GM19397 (cell line): ENCODE data around the gene DENND5A.

ENCODE experiments used
- ATAC-seq: cut with Tn5 transposase; IDR thresholded peaks from one replicate; pipeline ENCODE4 v1.9.1; 2021; ENCODE audit warnings: mild to moderate bottlenecking, moderate library complexity; ENCODE audit not compliant: unreplicated experiment

Gene DENND5A

DNA sequence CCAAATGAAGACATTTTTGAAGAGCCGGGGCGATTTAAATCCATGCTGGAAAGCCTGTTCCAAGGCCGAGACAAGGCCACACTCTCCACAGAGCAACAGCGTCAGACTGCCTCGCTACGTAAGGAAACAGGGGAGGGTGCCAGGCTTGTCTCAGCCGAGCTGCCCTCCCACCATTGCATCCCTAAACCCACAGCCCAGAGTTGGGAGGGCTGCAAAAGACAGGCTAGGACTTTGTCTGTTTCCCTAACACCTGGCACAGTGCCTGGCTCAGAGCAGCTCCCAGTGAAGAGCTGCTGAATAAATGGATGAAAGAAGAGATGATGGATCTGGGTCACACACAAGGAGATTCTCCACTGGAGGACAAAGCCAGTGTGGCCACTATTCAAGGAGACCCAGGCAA, 122.4 kb downstream of the DENND5A start:
- no peak for ATAC-seq

DNA sequence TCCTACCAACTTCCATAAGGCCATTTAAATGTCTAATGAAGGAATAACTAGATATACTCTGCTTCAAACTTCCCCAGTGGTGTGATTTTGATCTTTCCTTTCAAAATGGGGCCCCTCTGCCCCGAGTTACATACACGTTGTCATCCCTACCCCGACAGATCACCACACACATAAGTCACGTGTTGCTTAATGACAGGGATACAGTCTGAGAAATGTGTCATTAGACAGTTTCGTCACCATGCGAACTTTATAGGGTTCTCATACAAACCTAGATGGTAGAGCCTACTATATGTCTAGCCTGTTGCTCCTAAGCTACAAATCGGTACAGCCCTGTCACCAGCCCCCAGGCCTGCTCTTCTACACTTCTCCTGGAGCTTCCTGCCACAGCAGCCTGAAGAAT, 124.0 kb downstream of the DENND5A start:
- no peak for ATAC-seq

- no peak for ATAC-seq
These were observed 125.4 kb downstream of the DENND5A start for GRCh38 chr11:9139628-9140357.

- ATAC-seq, result no peak
These were observed 126.3 kb downstream of the DENND5A start for GRCh38 chr11:9138612-9139579.

DNA sequence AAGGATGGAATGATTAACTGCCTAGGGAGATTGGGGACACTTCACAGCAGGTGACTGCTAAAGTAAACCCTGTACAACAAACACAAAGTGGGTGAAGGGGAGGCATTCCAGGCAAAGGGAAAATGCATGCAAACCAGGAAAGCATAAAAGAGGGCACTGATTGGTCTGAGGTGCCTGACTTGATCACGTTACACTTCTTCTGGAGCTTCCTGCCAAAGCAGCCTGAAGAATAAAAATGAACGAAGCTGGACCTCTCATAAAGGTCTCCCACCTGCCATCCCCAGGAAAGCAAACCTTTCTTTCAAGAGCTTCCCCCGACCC, 127.1 kb downstream of the DENND5A start:
- no peak for ATAC-seq

GRCh38 chr11:9137293-9138132, 127.6 kb downstream of the DENND5A start:
- ATAC-seq, result peak; percentile 90

DNA sequence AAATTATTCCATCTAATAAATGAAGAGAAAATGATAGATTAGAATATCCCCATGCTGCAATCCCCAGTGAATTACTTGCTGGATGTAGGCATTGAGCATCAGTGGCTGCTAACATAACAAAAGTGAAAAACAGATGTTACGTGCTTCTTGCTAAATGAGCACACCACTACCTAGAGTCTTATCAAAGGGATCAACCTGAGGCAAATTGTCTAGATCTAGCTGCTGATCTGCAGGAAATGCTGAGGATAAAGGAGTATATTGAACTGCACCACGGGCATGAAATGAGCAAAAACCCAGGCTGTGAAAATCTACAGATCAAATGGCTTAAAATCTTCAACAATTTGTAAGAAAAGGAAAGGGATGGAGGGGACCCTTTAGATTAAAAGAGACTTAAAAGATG, 128.4 kb downstream of the DENND5A start:
- ATAC-seq, result no peak

- ATAC-seq, result no peak
These were observed 131.2 kb downstream of the DENND5A start for GRCh38 chr11:9133956-9134355.

DNA sequence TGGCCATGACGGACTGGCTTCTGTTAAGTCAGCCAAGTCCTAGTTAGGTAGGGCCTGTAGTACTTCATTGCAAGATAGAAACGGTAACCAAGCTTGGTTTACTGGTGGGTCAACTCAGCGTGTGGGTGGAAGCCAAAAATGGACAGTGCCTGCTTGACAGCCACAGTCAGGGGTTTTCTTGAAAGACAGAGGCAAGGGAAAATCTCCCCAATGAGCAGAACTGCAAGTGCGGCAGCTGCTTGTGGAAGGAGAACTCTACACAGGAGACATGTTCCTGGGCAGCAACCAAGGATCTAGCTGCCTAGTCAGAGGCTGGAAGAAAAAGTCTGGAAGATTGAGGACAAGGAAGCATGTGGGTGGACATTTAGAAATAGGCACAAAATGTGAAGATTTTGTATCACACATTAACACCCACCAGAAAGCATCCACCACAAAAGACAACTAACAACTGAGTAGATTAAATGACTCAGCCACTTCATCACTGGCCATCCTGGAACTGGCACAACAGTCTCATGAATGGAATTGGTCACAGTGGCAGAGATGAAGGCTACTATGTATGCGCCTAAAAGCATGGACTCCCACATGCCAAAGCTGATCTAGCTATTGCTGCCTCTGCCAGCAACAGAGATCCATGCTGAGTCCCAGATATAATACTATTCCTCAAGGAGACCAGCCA, 132.8 kb downstream of the DENND5A start:
- ATAC-seq, result no peak

DNA sequence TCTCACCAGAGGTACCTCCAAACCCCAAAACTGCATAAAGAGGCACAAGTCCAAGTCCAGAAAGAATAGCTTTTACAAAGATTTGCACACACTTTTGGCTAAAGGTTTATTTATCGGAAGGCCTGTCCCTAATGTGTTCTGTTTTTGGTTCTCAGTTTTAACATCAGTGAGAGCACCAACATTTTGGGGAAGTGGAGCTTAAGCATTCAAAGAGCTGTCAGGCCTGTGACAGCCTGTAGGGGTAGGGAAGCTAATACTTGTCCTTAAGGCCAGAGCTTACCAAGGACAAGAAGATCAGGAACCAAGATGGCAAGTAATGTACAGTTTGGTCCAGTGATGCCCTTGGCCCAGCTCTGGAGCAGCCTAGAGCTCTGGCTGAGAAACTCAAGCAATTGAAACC, 134.9 kb downstream of the DENND5A start:
- ATAC-seq, result no peak

DNA sequence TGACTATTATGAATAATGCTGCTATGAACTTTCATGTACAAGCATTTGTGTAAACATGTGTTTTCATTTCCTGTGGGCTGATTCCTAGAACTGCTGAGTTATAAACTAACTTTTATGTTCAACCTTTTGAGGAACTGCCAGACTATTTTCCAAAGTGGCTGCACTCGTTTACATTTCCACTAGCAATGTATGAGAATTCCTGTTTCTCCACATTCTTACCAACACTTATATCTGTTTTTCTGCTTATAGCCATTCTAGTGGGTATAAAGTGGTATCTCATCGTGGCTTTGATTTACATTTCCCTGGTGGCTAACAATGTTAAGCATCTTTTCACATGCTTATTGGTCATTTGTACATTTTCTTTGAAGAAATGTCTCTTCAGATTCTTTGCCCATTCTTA, 138.5 kb downstream of the DENND5A start:
- ATAC-seq, result no peak

DNA sequence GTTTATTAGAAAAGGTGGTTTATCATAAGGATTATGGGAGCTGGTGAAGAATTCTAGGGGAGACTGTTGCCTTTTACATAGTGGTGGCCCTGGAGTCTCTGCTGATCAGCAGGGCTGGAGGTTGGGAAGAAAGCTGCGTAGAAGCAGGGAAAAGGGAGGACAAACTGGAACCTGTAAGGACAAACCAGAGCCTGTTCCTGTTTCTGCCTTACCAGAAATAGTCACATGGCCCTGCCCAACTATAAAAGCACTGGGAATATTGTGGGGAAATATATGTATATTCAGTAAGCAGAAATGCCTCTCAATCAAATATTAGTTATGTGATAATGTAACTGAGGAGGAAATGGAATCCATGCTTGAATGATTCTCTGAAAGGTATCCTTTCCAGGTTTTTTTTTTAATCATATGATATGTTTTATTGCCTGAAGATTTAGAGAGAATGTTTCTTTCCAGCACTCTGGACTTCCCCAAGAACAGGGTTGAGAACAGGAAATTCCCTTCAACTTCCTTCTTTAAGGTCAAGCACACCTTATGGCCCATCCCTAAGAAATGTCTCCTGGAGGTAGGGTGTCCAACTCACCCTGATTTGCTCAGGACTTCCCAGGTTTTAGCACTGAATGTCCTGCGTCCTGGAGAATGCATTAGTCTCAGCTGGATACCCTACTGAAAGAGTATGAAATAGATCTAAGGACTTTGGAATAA, 139.8 kb downstream of the DENND5A start:
- ATAC-seq, result no peak

DNA sequence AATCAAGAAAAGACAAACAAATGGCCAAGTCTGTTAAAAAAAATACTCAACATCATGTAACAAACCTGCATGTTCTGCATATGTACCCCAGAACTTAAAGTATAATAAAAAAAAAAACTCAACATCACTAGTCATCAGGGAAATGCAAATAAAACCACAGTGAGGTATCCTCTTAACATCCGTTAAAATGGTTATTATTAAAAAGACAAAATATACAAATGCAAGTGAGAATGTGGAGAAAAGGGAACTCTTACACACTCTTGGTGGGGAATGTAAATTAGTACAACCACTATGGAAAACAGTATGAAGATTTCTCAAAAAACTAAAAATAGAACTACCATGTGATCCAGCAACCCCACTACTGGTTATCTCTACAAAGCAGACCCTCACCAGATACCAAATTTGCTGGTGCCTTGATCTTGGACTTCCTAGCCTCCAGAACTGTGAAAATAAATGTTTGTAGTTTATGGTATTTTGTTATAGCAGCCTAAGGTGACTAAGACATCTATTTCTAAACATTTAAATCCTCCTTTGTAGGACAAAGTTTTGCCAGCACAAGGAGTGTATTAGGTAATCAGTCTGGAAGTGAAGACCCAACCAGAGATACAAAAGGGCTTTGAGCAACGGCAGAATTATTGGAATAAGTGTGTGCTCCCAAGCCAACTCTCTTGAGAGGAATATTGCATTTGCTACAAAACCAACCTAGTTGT, 141.4 kb downstream of the DENND5A start:
- ATAC-seq, result no peak

DNA sequence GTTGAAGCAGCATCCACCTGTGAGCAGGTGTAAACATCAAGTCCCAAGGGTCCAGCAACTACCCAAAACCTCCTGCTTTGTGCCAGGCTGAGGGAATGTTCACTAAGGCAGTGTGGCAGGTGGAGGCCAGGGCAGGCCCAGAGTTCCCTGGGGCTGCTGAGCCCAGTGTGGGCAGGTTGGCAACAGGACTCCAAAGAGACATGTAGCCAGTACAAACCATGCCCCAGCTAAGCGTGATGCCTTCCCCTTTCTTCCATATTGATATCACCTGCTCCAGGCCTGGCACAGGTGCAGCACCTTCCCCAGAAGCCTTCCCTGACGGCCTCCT, 143.7 kb downstream of the DENND5A start:
- ATAC-seq, result no peak

DNA sequence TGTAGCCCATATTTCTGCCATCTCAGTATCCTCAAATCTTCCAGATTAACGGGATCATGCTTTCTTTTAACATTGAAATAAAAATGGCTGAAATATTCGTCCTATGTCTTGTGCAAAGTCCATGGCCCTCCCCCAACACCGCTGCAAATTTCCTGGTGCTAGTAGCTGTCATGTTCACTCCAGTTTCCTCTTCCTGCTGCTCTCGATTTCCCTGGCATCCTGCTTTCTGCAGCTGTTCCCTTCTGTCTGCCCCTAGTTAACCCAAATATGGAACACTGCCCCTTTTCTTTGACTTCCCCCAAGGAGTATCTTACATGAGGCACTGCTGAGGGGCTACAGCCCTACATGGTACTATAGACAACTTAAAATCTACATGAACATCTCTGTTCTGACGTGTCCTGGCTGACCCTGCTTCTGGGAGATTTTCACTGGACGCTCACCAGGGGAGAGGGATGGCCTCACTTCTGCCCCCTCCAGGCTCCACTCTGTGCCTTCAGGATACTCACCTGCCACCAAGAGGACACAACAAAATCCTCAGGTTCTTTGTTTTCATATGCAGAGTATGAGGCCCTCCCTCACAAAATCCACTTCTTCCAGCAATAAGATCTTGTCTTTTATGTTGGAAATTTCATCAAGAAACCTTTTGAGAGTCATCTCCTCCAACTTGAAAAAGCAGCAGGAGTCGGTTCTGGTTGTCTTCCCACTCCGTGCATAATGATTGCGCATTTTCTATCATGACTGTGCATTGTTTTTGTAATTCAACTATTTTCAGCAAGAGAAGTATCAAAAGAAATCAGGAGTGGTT, 144.3 kb downstream of the DENND5A start:
- ATAC-seq, result no peak

DNA sequence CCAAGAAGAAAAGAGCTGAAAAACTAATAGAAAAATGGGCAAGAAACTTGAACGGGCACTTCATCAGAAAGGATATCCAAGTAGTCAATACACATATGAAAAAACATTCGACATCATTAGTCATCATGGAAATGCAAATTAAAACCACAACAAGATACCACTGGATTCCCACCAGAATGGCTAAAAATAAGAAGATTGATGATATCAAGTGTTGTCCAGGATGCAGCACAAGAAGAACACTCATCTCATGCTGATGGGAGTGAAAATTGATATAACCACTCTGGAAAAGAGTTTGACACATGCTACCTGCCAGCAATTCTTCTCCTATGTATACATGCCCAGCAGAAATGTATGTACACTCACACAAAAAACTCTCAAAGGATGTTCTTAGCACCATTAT, 146.9 kb downstream of the DENND5A start:
- no peak for ATAC-seq

DNA sequence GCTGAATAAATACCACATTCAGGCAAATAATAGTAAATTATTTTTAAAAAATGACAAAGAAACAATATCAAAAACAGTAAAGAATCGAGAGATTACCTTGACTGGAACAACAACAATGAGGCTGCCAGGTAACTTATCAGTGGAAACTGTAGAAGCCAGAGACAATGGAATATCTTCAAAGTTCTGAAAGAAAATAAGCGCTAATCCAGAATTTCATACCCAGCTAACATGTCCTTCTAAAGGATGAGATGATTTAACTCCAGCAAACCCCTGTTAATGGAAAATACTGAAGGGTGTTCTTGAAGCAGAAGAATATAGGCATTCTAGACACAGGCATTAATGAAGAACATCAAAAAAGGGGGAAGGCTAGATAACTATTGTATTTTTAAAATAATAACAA, 153.1 kb downstream of the DENND5A start:
- no peak for ATAC-seq

GRCh38 chr11:9109858-9110731, 155.1 kb downstream of the DENND5A start:
- ATAC-seq, result no peak
